Measurements from ENCODE around the gene MRPL17. TPM values are rescaled to one million over a fixed set of nuclear protein-coding genes. Genes with fewer than 3 reads are reported as not detected.
"Not testable (repeated sequence)": the region's sequence is repeated elsewhere in the genome, so short reads cannot be mapped to it uniquely, and the experiment has no call there.

The MRPL17 gene
- 118 and 460 TPM in 2 replicates for total RNA-seq (2014; rRNA removed; shearing (Covaris generic); ENCODE audit: low replicate concordance)

GRCh38 chr11:6682936-6683861, at the start of gene MRPL17:
Gene MRPL17, minus strand, starts transcription at chr11:6683340. Its CDS starts 44 bp downstream, at chr11:6683296.
- in situ Hi-C loops (cut with HindIII; ENCODE audit: low pct_unique_long_range_greater_than_20kb, low sequenced_read_pairs), result no loop called here
- DNase-seq (ENCODE audit: low read depth), result peak; percentile 97

GRCh38 chr11:6727971-6728760, 45.0 kb upstream of the MRPL17 start:
- in situ Hi-C loops (cut with HindIII; ENCODE audit: low pct_unique_long_range_greater_than_20kb, low sequenced_read_pairs), result no loop called here
- no peak for DNase-seq (ENCODE audit: low read depth)

- in situ Hi-C loops (cut with HindIII; ENCODE audit: low pct_unique_long_range_greater_than_20kb, low sequenced_read_pairs), result no loop called here
- DNase-seq (ENCODE audit: low read depth), result no peak
These were observed 42.3 kb upstream of the MRPL17 start for GRCh38 chr11:6725386-6725896.

GRCh38 chr11:6724013-6724412, 40.9 kb upstream of the MRPL17 start:
- in situ Hi-C loops (cut with HindIII; ENCODE audit: low pct_unique_long_range_greater_than_20kb, low sequenced_read_pairs), result no loop called here
- DNase-seq (ENCODE audit: low read depth), result no peak

GRCh38 chr11:6721343-6721742, 38.2 kb upstream of the MRPL17 start:
- no peak for DNase-seq (ENCODE audit: low read depth)
- in situ Hi-C loops (cut with HindIII; ENCODE audit: low pct_unique_long_range_greater_than_20kb, low sequenced_read_pairs), result no loop called here

- DNase-seq (ENCODE audit: low read depth), result no peak
- in situ Hi-C loops (cut with HindIII; ENCODE audit: low pct_unique_long_range_greater_than_20kb, low sequenced_read_pairs), result no loop called here
These were observed 36.4 kb upstream of the MRPL17 start for GRCh38 chr11:6719576-6719975.

- in situ Hi-C loops (cut with HindIII; ENCODE audit: low pct_unique_long_range_greater_than_20kb, low sequenced_read_pairs), result no loop called here
- DNase-seq (ENCODE audit: low read depth), result no peak
These were observed 34.3 kb upstream of the MRPL17 start for GRCh38 chr11:6717426-6717825.

- in situ Hi-C loops (cut with HindIII; ENCODE audit: low pct_unique_long_range_greater_than_20kb, low sequenced_read_pairs); DNase-seq (ENCODE audit: low read depth): not testable (repeated sequence)
These were observed 28.4 kb upstream of the MRPL17 start for GRCh38 chr11:6711552-6711951.

- in situ Hi-C loops (cut with HindIII; ENCODE audit: low pct_unique_long_range_greater_than_20kb, low sequenced_read_pairs), result no loop called here
- DNase-seq (ENCODE audit: low read depth), result no peak
These were observed 25.7 kb upstream of the MRPL17 start for GRCh38 chr11:6708876-6709275.

- DNase-seq (ENCODE audit: low read depth), result peak; percentile 25
- in situ Hi-C loops (cut with HindIII; ENCODE audit: low pct_unique_long_range_greater_than_20kb, low sequenced_read_pairs), result no loop called here
These were observed 22.9 kb upstream of the MRPL17 start for GRCh38 chr11:6705905-6706535.

GRCh38 chr11:6703247-6704063, 20.3 kb upstream of the MRPL17 start:
- DNase-seq (ENCODE audit: low read depth), result peak; percentile 36
- in situ Hi-C loops (cut with HindIII; ENCODE audit: low pct_unique_long_range_greater_than_20kb, low sequenced_read_pairs), result no loop called here

GRCh38 chr11:6701955-6702354, 18.8 kb upstream of the MRPL17 start:
- in situ Hi-C loops (cut with HindIII; ENCODE audit: low pct_unique_long_range_greater_than_20kb, low sequenced_read_pairs); DNase-seq (ENCODE audit: low read depth): not testable (repeated sequence)

GRCh38 chr11:6695377-6695776, 12.2 kb upstream of the MRPL17 start:
- no peak for DNase-seq (ENCODE audit: low read depth)
- in situ Hi-C loops (cut with HindIII; ENCODE audit: low pct_unique_long_range_greater_than_20kb, low sequenced_read_pairs), result no loop called here

GRCh38 chr11:6694229-6694535, 11.0 kb upstream of the MRPL17 start:
- in situ Hi-C loops (cut with HindIII; ENCODE audit: low pct_unique_long_range_greater_than_20kb, low sequenced_read_pairs), result no loop called here
- no peak for DNase-seq (ENCODE audit: low read depth)

- DNase-seq (ENCODE audit: low read depth), result peak; percentile 69
- in situ Hi-C loops (cut with HindIII; ENCODE audit: low pct_unique_long_range_greater_than_20kb, low sequenced_read_pairs), result no loop called here
These were observed 10.4 kb upstream of the MRPL17 start for GRCh38 chr11:6693342-6694228.

- in situ Hi-C loops (cut with HindIII; ENCODE audit: low pct_unique_long_range_greater_than_20kb, low sequenced_read_pairs), result no loop called here
These were observed 9.0 kb upstream of the MRPL17 start for GRCh38 chr11:6692128-6692527.

More at GRCh38 chr11:6692128-6692527, 9.0 kb upstream of the MRPL17 start:
- no peak for DNase-seq (ENCODE audit: low read depth)
